Suprapubic skin (tissue), 4 donors: ENCODE results near the gene MYO1F.

ENCODE experiments used
- CTCF ChIP-seq, 2 donors: fragments of 200-600 bp in 1 of 2; fragments of 450-650 bp in 1 of 2; sonication (generic) in 1 of 2; IDR thresholded peaks; one replicate each; pipeline ENCODE4 v1.5.1; 2016 to 2019; ENCODE audit warnings: antibody characterized with exemption in 2 of 2, mild to moderate bottlenecking in 1 of 2, moderate library complexity in 1 of 2
- POLR2A ChIP-seq, 2 donors: fragments of 450-650 bp; IDR thresholded peaks; one replicate each; pipeline ENCODE4 v1.6.1; 2017; ENCODE audit warnings: antibody characterized with exemption in 2 of 2, mild to moderate bottlenecking in 2 of 2, moderate library complexity in 2 of 2
- POLR2AphosphoS5 ChIP-seq, 3 donors: sonication (generic); formaldehyde crosslinking; IDR thresholded peaks; one replicate each; pipeline ENCODE4 v1.6.1; 2017; ENCODE audit warnings: antibody characterized with exemption in 3 of 3

GRCh38 chr19:8484331-8484894, 92.8 kb downstream of the MYO1F start:
- TF ChIP-seq CTCF (IDR thresholded peaks at IDR 0.05) (no peak), POLR2AphosphoS5 (IDR thresholded peaks at IDR 0.05) (no peak), POLR2A (IDR thresholded peaks at IDR 0.05) (no peak)
